KBM-7 (cell line): ENCODE data around the gene TP73.
A peak's percentile ranks its signal among the peaks of the same experiment; 100 is the strongest.

Source experiments
- DNase-seq: peaks from one replicate; pipeline ENCODE4 v3.0.0-alpha.2; 2015
- in situ Hi-C: fragments of 300-500 bp; cut with MboI; formaldehyde crosslinking; loops from 2 replicates; pipeline ENCODE4 v1.14.3; 2020; ENCODE audit warnings: low sequenced_read_pairs, low pct_unique_long_range_greater_than_20kb, mixed read lengths

Gene TP73

DNA sequence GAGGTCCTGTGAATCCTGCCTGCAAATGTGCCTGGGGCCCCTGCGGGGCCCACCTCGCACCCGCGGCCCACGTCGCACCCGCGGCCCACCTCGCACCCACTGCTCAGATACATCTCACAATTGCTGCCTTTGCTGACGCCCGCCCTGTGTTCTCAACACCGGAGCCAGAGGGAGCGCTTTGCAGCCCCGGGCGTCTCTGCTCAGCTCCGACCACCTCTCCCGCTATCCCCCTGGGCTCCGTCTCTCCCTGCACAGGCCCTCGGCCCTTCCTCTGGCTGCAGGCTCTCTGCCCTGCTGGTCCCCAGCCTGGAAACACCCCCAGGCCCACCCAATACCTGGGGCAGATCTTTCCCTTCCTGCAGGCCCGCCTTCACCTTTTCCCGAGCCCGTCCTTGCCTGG, 44.8 kb downstream of the TP73 start:
- DNase-seq, result no peak
- in situ Hi-C loops, result no loop called here

GRCh38 chr1:3697810-3698209, 45.5 kb downstream of the TP73 start:
- in situ Hi-C loops, result no loop called here
- no peak for DNase-seq

DNA sequence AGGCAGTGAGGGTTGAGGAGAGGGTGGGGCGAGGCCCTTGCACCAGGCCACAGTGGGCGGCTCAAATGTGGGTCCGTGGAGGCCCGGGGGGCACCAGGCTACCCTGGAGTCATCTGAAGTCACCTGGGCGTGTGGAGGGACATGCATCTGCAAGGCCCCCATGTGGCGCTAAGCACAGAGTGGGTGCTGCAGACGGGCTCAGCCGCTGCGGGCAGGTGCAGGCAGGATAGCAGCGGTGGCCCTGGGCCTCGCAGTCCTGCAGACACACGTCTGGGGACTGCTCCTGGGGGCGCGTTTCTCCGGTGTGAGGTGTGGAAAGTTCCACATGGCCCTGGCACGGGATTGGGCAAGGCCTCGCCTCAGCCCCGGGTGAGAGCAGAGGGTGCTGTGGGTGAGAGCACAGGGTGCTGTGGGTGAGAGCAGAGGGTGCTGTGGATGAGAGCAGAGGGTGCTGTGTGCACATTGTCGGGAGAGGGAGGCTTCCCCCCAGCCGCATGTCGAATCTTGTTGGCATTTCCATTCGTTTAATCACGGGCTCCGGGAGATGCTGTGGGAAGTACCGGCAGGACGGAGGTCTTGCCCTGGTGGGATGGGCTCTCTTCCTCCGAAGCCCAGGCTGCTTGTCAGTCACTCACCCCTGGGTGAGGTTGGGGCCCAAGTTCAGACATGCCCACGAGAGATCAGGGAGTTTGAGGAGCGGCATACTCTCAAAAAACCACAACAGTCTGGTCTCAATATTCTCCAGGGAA, 46.5 kb downstream of the TP73 start:
- no peak for DNase-seq
- in situ Hi-C loops, result no loop called here

DNA sequence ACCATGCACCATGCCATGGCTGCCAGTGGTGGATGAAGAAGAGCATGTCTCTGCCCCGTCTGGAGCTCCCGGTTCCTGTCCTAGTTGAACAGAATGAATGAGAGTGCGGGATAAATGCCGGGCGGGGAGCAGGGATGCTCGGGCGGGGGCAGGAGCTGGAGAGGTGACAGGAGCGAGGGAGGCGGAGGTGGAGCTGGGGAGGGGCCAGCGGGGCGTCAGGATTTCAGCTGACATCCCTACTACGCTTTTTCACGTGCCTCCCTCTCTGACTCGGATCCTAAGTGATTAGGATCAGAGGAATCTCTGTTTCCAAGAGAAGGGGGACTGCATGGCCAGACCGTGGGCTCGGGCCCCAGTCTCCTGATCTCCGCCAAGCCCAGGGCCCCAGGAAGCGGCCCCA, 47.3 kb downstream of the TP73 start:
- in situ Hi-C loops, result no loop called here

GRCh38 chr1:3700631-3701030, 48.3 kb downstream of the TP73 start:
- in situ Hi-C loops, result no loop called here
- no peak for DNase-seq

More for the DNA sequence above, 47.3 kb downstream of the TP73 start:
- DNase-seq, result no peak

DNA sequence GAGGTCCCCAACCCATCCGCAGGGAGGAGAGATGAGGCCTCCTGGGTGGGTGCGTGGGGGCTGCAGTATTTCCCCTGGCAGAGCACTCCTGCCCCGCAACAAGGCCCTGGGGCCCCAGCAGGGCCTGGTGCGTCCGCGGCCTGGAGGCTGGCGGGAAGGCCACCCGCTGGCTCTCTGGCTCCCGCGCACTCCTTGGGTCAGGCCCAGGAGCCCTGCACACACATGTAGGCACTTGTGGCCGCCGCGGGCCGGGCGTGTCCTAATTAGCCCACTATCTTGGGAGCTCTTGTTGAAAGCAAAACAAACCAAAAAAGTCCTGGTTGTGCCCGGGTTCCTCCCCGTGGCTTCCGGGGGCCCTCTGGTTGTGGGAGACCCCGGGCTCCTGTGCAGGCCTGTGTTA, 50.2 kb downstream of the TP73 start:
- peak; percentile 42 for DNase-seq
- in situ Hi-C loops, result no loop called here

DNA sequence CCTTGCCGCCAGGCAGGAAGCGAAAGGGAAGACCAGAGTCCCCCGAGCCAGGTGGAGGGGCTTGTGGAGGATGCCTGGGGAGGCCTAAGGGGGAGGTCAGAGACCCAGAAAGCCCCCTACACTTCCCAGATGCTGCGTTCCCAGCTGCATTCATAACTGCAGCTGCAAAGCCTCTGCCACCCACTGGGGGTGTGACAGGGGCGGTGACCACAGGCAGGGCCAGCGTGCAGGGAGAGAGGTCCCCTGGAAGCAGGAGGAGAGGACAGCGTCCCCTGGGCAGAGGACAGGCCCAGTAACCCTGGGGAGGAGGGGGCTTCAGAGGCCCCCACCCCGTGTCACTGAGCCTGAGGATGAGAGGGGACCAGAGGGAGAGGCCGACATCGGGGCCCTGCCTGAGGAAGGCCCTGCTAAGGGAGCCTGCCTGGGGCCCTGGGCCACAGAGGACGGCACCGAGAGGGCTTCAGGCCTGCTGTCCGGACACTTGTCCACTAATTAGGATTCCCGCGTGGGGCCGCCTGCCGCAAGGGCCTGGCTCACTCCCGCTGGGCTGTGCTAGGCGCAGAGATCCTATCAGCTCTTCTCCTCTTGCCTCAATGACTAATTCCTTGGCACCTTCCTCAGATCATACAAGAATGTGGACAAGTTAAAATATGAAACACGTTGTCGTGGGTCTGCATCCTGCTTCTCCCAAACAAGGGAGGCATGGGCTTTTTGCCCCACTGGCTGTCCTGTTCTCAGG, 50.8 kb downstream of the TP73 start:
- in situ Hi-C loops, result no loop called here
- no peak for DNase-seq

DNA sequence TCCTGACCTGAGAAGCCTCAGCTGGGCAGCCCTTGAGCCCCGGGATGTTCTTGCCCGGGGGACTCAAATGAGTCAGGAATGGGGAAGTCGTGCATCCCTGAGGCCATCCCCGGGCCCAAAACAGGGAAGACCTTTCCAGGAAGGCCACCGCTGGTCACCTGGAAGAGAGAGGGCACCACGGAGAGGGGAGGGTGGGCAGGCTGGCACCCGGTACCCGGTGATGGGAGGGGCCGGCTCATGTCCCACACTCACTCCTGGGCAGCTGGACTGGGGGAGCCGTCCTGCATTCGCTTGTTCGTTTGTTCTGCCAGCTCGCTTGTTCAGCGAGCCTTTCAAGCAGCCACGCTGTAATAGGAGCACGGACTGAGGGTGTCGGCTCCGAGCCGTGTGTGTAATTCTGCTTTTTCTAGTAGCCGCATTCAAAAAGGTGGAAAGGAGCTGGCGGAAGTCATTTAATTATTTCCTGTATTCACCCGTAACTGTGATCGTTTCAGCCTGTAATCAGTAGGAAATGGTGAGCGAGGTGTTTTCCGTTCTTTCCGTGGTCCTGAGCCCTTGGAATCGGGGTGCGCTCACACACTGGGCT, 51.6 kb downstream of the TP73 start:
- peak; percentile 76 for DNase-seq
- in situ Hi-C loops, result no loop called here

GRCh38 chr1:3705341-3705950, 53.1 kb downstream of the TP73 start:
- no peak for DNase-seq
- in situ Hi-C loops, result no loop called here

DNA sequence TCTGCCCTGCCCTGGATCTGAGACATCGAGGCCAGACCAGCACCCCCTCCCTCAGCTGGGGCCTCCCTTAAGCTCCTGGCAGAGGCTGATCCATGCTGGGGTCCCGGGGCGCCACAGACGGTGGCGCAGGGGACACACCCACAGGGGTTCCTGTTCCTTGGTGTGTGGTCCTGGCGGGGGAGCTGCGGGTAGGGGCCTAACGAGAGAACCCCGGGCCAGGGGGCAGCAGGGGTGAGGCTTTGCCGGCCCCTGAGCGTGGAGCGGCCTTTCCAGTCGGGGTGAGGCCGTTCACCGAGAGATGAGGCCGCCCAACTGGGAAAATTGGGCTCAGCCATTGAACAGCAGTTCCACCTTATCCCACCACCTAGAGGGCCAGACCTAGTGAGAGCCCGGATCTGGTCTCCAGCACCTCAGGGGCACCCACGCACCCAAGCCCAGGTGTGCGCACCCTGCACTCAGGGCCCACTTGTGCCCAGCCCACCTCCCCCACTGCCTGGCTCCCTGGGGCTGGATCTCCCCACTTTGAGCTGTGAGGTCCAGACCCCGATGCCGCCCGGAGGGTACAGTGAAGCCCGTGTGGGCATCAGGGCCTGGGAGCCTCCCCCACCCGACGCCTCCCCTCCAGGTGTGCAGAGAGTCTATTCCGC, 54.5 kb downstream of the TP73 start:
- DNase-seq, result no peak
- in situ Hi-C loops, result no loop called here

- DNase-seq, result no peak
- in situ Hi-C loops, result no loop called here
Observed at GRCh38 chr1:3707298-3707938, 55.1 kb downstream of the TP73 start.

GRCh38 chr1:3707939-3708328, 55.6 kb downstream of the TP73 start:
- in situ Hi-C loops, result no loop called here

GRCh38 chr1:3708791-3709190, 56.5 kb downstream of the TP73 start:
- no peak for DNase-seq
- in situ Hi-C loops, result no loop called here

More at GRCh38 chr1:3707939-3708328, 55.6 kb downstream of the TP73 start:
- no peak for DNase-seq

DNA sequence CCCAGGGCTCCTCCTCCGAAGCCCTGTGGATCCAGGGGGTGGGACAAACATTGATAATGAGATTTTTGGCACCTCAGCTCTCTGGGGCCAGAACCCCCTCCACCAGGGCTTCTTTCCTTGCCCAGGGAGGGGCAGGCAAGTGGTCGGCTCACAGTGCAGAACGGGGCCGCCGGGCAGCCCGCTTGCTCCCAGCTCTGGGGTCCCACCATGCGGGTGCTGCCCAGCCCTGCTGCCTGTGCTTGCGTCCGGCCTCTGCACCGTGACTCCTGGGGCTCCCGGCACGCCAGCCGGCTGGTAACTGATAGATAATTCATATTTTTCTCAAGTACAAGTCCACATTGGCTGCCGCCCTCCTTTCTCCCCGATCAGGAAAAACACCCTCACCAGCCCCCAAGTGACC, 57.9 kb downstream of the TP73 start:
- in situ Hi-C loops, result no loop called here
- DNase-seq, result no peak

DNA sequence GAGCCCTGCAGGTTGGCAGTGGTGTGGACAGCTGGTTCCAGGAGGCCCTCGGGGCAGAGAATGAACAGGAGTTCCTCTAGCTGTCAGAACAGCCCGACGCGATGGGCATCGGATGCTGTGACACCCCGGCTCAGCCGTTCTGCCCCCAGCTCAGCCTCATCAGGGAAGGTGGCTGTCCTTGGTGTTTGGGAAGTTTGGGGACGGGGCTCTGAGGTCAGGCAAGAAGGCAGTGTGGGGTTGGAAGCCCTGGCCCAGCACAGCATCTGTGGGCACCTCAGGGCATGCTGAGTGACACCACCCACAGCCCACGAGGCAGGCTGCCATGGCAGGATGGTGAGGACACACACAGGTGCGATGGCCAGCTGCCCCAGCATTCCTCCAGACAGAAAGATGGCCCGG, 59.1 kb downstream of the TP73 start:
- in situ Hi-C loops, result no loop called here
- no peak for DNase-seq

GRCh38 chr1:3711780-3712451, 59.6 kb downstream of the TP73 start:
- in situ Hi-C loops, result no loop called here

DNA sequence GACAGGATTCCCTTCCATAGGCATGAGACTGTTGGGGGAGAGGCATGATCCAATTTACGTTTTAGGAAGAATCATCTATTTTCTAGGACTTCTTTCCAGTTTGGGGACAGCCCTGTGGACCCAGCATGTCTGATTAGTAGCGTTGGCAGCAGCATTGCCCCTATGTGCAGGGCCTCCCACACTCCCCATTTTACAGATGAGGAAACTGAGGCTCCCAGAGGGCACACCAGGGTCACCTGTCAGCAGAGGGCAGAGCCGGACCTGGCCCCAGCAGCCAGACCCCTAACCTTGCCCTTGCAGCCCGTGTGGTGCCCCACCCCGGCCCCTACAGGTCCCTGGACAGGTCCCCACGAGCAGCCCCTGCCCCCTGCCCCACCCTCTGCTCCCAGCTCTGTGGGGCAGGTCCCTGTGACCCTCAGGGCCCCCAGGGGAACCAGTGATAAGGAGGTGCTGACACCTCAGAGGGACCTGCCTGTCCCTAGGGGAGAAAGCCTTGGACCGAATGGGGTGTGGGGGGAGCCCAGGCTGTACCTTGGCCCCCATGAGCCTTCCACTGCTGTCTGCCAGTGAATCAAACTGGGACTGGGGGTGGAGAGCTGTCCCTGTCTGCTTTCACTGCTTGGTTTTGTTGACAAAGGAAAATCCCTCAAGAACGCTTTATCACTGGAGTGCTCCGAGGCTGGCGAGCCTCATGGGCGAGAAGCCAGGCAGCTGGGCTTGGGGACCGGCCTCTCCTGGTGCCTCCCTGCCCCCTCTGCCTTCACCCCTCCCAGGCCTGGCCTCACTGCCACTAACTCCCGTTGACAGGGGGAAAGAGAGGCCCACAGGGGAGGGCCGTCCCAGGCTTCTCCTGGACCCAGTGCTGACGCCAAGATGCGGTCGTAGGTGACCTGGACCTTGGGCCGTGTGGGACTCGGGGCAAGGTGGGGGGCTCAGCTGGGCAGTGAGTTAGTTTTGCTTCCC, 60.5 kb downstream of the TP73 start:
- in situ Hi-C loops, result no loop called here
- no peak for DNase-seq

More at GRCh38 chr1:3711780-3712451, 59.6 kb downstream of the TP73 start:
- DNase-seq, result no peak
